Nephron (organoid): ENCODE results near the gene SEMA3E.

ENCODE experiments used
- H3K27ac Mint-ChIP-seq, 3 experiments: 2 replicates each; pipeline ENCODE4 v1.8.0; 2020; ENCODE audit warnings: mixed read lengths in 3 of 3, mild to moderate bottlenecking in 2 of 3, moderate library complexity in 1 of 3
- H3K27me3 Mint-ChIP-seq: 2 replicates; pipeline ENCODE4 v1.8.0; 2021; ENCODE audit warnings: low read depth, mild to moderate bottlenecking, moderate library complexity, mixed read lengths
- H3K36me3 Mint-ChIP-seq: 2 replicates; pipeline ENCODE4 v1.8.0; 2020; ENCODE audit warnings: low read depth, mixed read lengths
- H3K4me1 Mint-ChIP-seq: 2 replicates; pipeline ENCODE4 v1.8.0; 2020; ENCODE audit warnings: mixed read lengths
- H3K4me3 Mint-ChIP-seq, 3 experiments: 2 replicates each; pipeline ENCODE4 v1.8.0; 2020; ENCODE audit warnings: mild to moderate bottlenecking in 3 of 3, mixed read lengths in 3 of 3, moderate library complexity in 2 of 3
- H3K9me3 Mint-ChIP-seq: 2 replicates; pipeline ENCODE4 v1.8.0; 2020; ENCODE audit warnings: mixed read lengths
- CTCF ChIP-seq, 3 experiments: fragments of 200-600 bp; sonication (generic); IDR thresholded peaks; one replicate each; pipeline ENCODE4 v1.5.0; 2021; ENCODE audit warnings: antibody characterized with exemption in 3 of 3; ENCODE audit not compliant: unreplicated experiment in 3 of 3

The SEMA3E gene

GRCh38 chr7:83487801-83488200, 161.1 kb downstream of the SEMA3E start:
- H3K9me3 Mint-ChIP-seq = no peaks in the 10 kb centered on the region
- no peaks in the 10 kb centered on the region for H3K27me3 Mint-ChIP-seq
- H3K27ac Mint-ChIP-seq = no peak overlapping the region
- H3K36me3 Mint-ChIP-seq = no peaks in the 10 kb centered on the region
- H3K4me1 Mint-ChIP-seq = no peaks in the 10 kb centered on the region
- no peak overlapping the region for H3K4me3 Mint-ChIP-seq
- no peak for TF ChIP-seq CTCF (IDR thresholded peaks at IDR 0.05; ENCODE audit: unreplicated experiment in 3 of 3)

GRCh38 chr7:83486957-83487356, 162.0 kb downstream of the SEMA3E start:
- H3K27me3 Mint-ChIP-seq = no peaks in the 10 kb centered on the region
- H3K9me3 Mint-ChIP-seq = no peaks in the 10 kb centered on the region
- no peak overlapping the region for H3K27ac Mint-ChIP-seq
- H3K36me3 Mint-ChIP-seq = no peaks in the 10 kb centered on the region
- H3K4me3 Mint-ChIP-seq = no peak overlapping the region
- TF ChIP-seq CTCF (IDR thresholded peaks at IDR 0.05; ENCODE audit: unreplicated experiment in 3 of 3) = no peak
- H3K4me1 Mint-ChIP-seq = no peaks in the 10 kb centered on the region

- Mint-ChIP-seq H3K36me3 (no peaks in the 10 kb centered on the region), H3K9me3 (no peaks in the 10 kb centered on the region), H3K27me3 (no peaks in the 10 kb centered on the region), H3K4me1 (no peaks in the 10 kb centered on the region), H3K27ac (no peak overlapping the region), H3K4me3 (no peak overlapping the region)
- TF ChIP-seq CTCF (IDR thresholded peaks at IDR 0.05; ENCODE audit: unreplicated experiment in 3 of 3) = no peak
Observed at GRCh38 chr7:83486536-83486935, 162.4 kb downstream of the SEMA3E start.

GRCh38 chr7:83484826-83485225, 164.1 kb downstream of the SEMA3E start:
- no peak overlapping the region for H3K4me3 Mint-ChIP-seq
- no peaks in the 10 kb centered on the region for H3K9me3 Mint-ChIP-seq
- H3K27me3 Mint-ChIP-seq = no peaks in the 10 kb centered on the region
- no peak overlapping the region for H3K27ac Mint-ChIP-seq
- no peaks in the 10 kb centered on the region for H3K36me3 Mint-ChIP-seq
- no peaks in the 10 kb centered on the region for H3K4me1 Mint-ChIP-seq
- no peak for TF ChIP-seq CTCF (IDR thresholded peaks at IDR 0.05; ENCODE audit: unreplicated experiment in 3 of 3)

GRCh38 chr7:83484266-83484665, 164.7 kb downstream of the SEMA3E start:
- H3K27ac Mint-ChIP-seq = no peak overlapping the region
- H3K27me3 Mint-ChIP-seq = no peaks in the 10 kb centered on the region
- H3K4me1 Mint-ChIP-seq = no peaks in the 10 kb centered on the region
- no peaks in the 10 kb centered on the region for H3K9me3 Mint-ChIP-seq
- H3K4me3 Mint-ChIP-seq = no peak overlapping the region
- no peaks in the 10 kb centered on the region for H3K36me3 Mint-ChIP-seq
- TF ChIP-seq CTCF (IDR thresholded peaks at IDR 0.05; ENCODE audit: unreplicated experiment in 3 of 3) = no peak

GRCh38 chr7:83478616-83479015, 170.3 kb downstream of the SEMA3E start:
- TF ChIP-seq CTCF (IDR thresholded peaks at IDR 0.05; ENCODE audit: unreplicated experiment in 3 of 3) = no peak
- H3K36me3 Mint-ChIP-seq = no peaks in the 10 kb centered on the region
- H3K27ac Mint-ChIP-seq = no peak overlapping the region
- H3K4me3 Mint-ChIP-seq = no peak overlapping the region
- no peaks in the 10 kb centered on the region for H3K9me3 Mint-ChIP-seq
- no peaks in the 10 kb centered on the region for H3K4me1 Mint-ChIP-seq
- no peaks in the 10 kb centered on the region for H3K27me3 Mint-ChIP-seq
